ENCODE data around the gene RMND1.

Gene RMND1

GRCh38 chr6:151451950-151452749, at the start of gene RMND1:
TSS of gene RMND1 (minus strand) at chr6:151452126. CDS start at chr6:151445811, 6,315 bp downstream.
- Histone ChIP-seq H3K27me3 (ENCODE audit: control insufficient read depth, insufficient read depth, low read length) (no peaks in the 10 kb centered on the region), H3K4me1 (ENCODE audit: control insufficient read depth, insufficient read depth, low read length) (peaks cover 28% of the 10 kb centered on the region), H3K9me3 (ENCODE audit: control insufficient read depth, insufficient read depth, low read depth, low read length) (no peaks in the 10 kb centered on the region), H3K36me3 (ENCODE audit: control insufficient read depth, insufficient read depth, low read length) (peaks cover 10% of the 10 kb centered on the region), H3K9ac (ENCODE audit: low read length) (peak within 1 kb of the TSS; percentile 92), H3K4me3 (ENCODE audit: low read depth, low read length) (peak within 1 kb of the TSS; percentile 100), H3K27ac (ENCODE audit: low read depth, low read length) (peak within 1 kb of the TSS; percentile 93)

- Histone ChIP-seq H3K4me3 (ENCODE audit: low read depth, low read length) (no peak overlapping the region), H3K9ac (ENCODE audit: low read length) (no peak overlapping the region), H3K4me1 (ENCODE audit: control insufficient read depth, insufficient read depth, low read length) (peaks cover 16% of the 10 kb centered on the region), H3K9me3 (ENCODE audit: control insufficient read depth, insufficient read depth, low read depth, low read length) (no peaks in the 10 kb centered on the region), H3K27ac (ENCODE audit: low read depth, low read length) (no peak overlapping the region), H3K27me3 (ENCODE audit: control insufficient read depth, insufficient read depth, low read length) (peaks cover 21% of the 10 kb centered on the region), H3K36me3 (ENCODE audit: control insufficient read depth, insufficient read depth, low read length) (no peaks in the 10 kb centered on the region)
Observed at GRCh38 chr6:151499551-151499950, 47.6 kb upstream of the RMND1 start.

- no peak overlapping the region for H3K27ac ChIP-seq (ENCODE audit: low read depth, low read length)
- H3K4me1 ChIP-seq (ENCODE audit: control insufficient read depth, insufficient read depth, low read length) = peaks cover 16% of the 10 kb centered on the region
- peaks cover 34% of the 10 kb centered on the region for H3K27me3 ChIP-seq (ENCODE audit: control insufficient read depth, insufficient read depth, low read length)
- no peaks in the 10 kb centered on the region for H3K36me3 ChIP-seq (ENCODE audit: control insufficient read depth, insufficient read depth, low read length)
- no peaks in the 10 kb centered on the region for H3K9me3 ChIP-seq (ENCODE audit: control insufficient read depth, insufficient read depth, low read depth, low read length)
- no peak overlapping the region for H3K9ac ChIP-seq (ENCODE audit: low read length)
- H3K4me3 ChIP-seq (ENCODE audit: low read depth, low read length) = no peak overlapping the region
Observed at GRCh38 chr6:151498327-151498726, 46.4 kb upstream of the RMND1 start.

GRCh38 chr6:151497905-151498304, 46.0 kb upstream of the RMND1 start:
- no peak overlapping the region for H3K27ac ChIP-seq (ENCODE audit: low read depth, low read length)
- H3K36me3 ChIP-seq (ENCODE audit: control insufficient read depth, insufficient read depth, low read length) = no peaks in the 10 kb centered on the region
- peaks cover 16% of the 10 kb centered on the region for H3K4me1 ChIP-seq (ENCODE audit: control insufficient read depth, insufficient read depth, low read length)
- H3K9me3 ChIP-seq (ENCODE audit: control insufficient read depth, insufficient read depth, low read depth, low read length) = no peaks in the 10 kb centered on the region
- H3K4me3 ChIP-seq (ENCODE audit: low read depth, low read length) = no peak overlapping the region
- H3K27me3 ChIP-seq (ENCODE audit: control insufficient read depth, insufficient read depth, low read length) = peaks cover 38% of the 10 kb centered on the region
- no peak overlapping the region for H3K9ac ChIP-seq (ENCODE audit: low read length)

GRCh38 chr6:151495380-151495779, 43.5 kb upstream of the RMND1 start:
- no peak overlapping the region for H3K4me3 ChIP-seq (ENCODE audit: low read depth, low read length)
- peaks cover 11% of the 10 kb centered on the region; the same call in 1 of the 2 replicates for H3K4me1 ChIP-seq (ENCODE audit: control insufficient read depth, insufficient read depth, low read length)
- no peaks in the 10 kb centered on the region for H3K9me3 ChIP-seq (ENCODE audit: control insufficient read depth, insufficient read depth, low read depth, low read length)
- H3K9ac ChIP-seq (ENCODE audit: low read length) = no peak overlapping the region
- no peak overlapping the region for H3K27ac ChIP-seq (ENCODE audit: low read depth, low read length)
- H3K36me3 ChIP-seq (ENCODE audit: control insufficient read depth, insufficient read depth, low read length) = no peaks in the 10 kb centered on the region
- peaks cover 43% of the 10 kb centered on the region for H3K27me3 ChIP-seq (ENCODE audit: control insufficient read depth, insufficient read depth, low read length)

- peaks cover 43% of the 10 kb centered on the region for H3K27me3 ChIP-seq (ENCODE audit: control insufficient read depth, insufficient read depth, low read length)
- no peak overlapping the region for H3K27ac ChIP-seq (ENCODE audit: low read depth, low read length)
- H3K9me3 ChIP-seq (ENCODE audit: control insufficient read depth, insufficient read depth, low read depth, low read length) = no peaks in the 10 kb centered on the region
- peak overlapping the region; percentile 68 for H3K4me3 ChIP-seq (ENCODE audit: low read depth, low read length)
- no peak overlapping the region for H3K9ac ChIP-seq (ENCODE audit: low read length)
- no peaks in the 10 kb centered on the region for H3K36me3 ChIP-seq (ENCODE audit: control insufficient read depth, insufficient read depth, low read length)
- H3K4me1 ChIP-seq (ENCODE audit: control insufficient read depth, insufficient read depth, low read length) = peaks cover 11% of the 10 kb centered on the region; the same call in 1 of the 2 replicates
Observed at GRCh38 chr6:151494936-151495320, 43.0 kb upstream of the RMND1 start.

- peak overlapping the region; percentile 68 for H3K4me3 ChIP-seq (ENCODE audit: low read depth, low read length)
- peak overlapping the region; percentile 68 for H3K9ac ChIP-seq (ENCODE audit: low read length)
- H3K36me3 ChIP-seq (ENCODE audit: control insufficient read depth, insufficient read depth, low read length) = no peaks in the 10 kb centered on the region
- peaks cover 43% of the 10 kb centered on the region for H3K27me3 ChIP-seq (ENCODE audit: control insufficient read depth, insufficient read depth, low read length)
- no peaks in the 10 kb centered on the region for H3K9me3 ChIP-seq (ENCODE audit: control insufficient read depth, insufficient read depth, low read depth, low read length)
- peaks cover 11% of the 10 kb centered on the region; the same call in 1 of the 2 replicates for H3K4me1 ChIP-seq (ENCODE audit: control insufficient read depth, insufficient read depth, low read length)
- H3K27ac ChIP-seq (ENCODE audit: low read depth, low read length) = no peak overlapping the region
Observed at GRCh38 chr6:151494235-151494935, 42.5 kb upstream of the RMND1 start.

GRCh38 chr6:151493804-151494234, 41.9 kb upstream of the RMND1 start, which contains the start of gene CCDC170:
TSS of gene CCDC170 (plus strand) at chr6:151494017. CDS start at chr6:151494129, 112 bp downstream.
- no peak within 1 kb of the TSS for H3K27ac ChIP-seq (ENCODE audit: low read depth, low read length)
- H3K27me3 ChIP-seq (ENCODE audit: control insufficient read depth, insufficient read depth, low read length) = peaks cover 43% of the 10 kb centered on the region
- peak within 1 kb of the TSS; percentile 68 for H3K4me3 ChIP-seq (ENCODE audit: low read depth, low read length)
- peaks cover 11% of the 10 kb centered on the region; the same call in 1 of the 2 replicates for H3K4me1 ChIP-seq (ENCODE audit: control insufficient read depth, insufficient read depth, low read length)
- no peaks in the 10 kb centered on the region for H3K36me3 ChIP-seq (ENCODE audit: control insufficient read depth, insufficient read depth, low read length)
- H3K9me3 ChIP-seq (ENCODE audit: control insufficient read depth, insufficient read depth, low read depth, low read length) = no peaks in the 10 kb centered on the region
- peak within 1 kb of the TSS; percentile 68 for H3K9ac ChIP-seq (ENCODE audit: low read length)

- H3K4me3 ChIP-seq (ENCODE audit: low read depth, low read length) = peak overlapping the region; percentile 68
- H3K27me3 ChIP-seq (ENCODE audit: control insufficient read depth, insufficient read depth, low read length) = peaks cover 43% of the 10 kb centered on the region
- H3K4me1 ChIP-seq (ENCODE audit: control insufficient read depth, insufficient read depth, low read length) = peaks cover 8% of the 10 kb centered on the region; the same call in 1 of the 2 replicates
- H3K36me3 ChIP-seq (ENCODE audit: control insufficient read depth, insufficient read depth, low read length) = no peaks in the 10 kb centered on the region
- H3K9me3 ChIP-seq (ENCODE audit: control insufficient read depth, insufficient read depth, low read depth, low read length) = no peaks in the 10 kb centered on the region
- peak overlapping the region; percentile 4 for H3K9ac ChIP-seq (ENCODE audit: low read length)
- H3K27ac ChIP-seq (ENCODE audit: low read depth, low read length) = no peak overlapping the region
Observed at GRCh38 chr6:151493161-151493803, 41.4 kb upstream of the RMND1 start.

GRCh38 chr6:151490996-151491395, 39.1 kb upstream of the RMND1 start:
- Histone ChIP-seq H3K4me3 (ENCODE audit: low read depth, low read length) (no peak overlapping the region), H3K27me3 (ENCODE audit: control insufficient read depth, insufficient read depth, low read length) (peaks cover 36% of the 10 kb centered on the region), H3K4me1 (ENCODE audit: control insufficient read depth, insufficient read depth, low read length) (0 out of 2 replicates have a peak, but pooled peaks cover 4% of the 10 kb centered on the region), H3K9me3 (ENCODE audit: control insufficient read depth, insufficient read depth, low read depth, low read length) (no peaks in the 10 kb centered on the region), H3K9ac (ENCODE audit: low read length) (no peak overlapping the region), H3K27ac (ENCODE audit: low read depth, low read length) (no peak overlapping the region), H3K36me3 (ENCODE audit: control insufficient read depth, insufficient read depth, low read length) (no peaks in the 10 kb centered on the region)

All from HUES6 (cell line).